DND-41 (cell line): ENCODE measurements around the gene IGSF22.

Source experiments
- ATAC-seq: fragments of 200-7000 bp; cut with Tn5 transposase; 3 replicates; pipeline ENCODE4 v1.9.1; 2021; ENCODE audit warnings: low read depth; ENCODE audit not compliant: insufficient read depth
- DNase-seq: peaks from one replicate; pipeline ENCODE4 v3.0.0-alpha.2; 2020
- H2AFZ ChIP-seq: 2 replicates; pipeline ENCODE4 v1.6.0; 2012; ENCODE audit warnings: low read depth, low read length
- H3K27ac ChIP-seq: 2 replicates; pipeline ENCODE4 v1.5.1; 2012; ENCODE audit warnings: low read length, inconsistent platforms
- H3K27me3 ChIP-seq: fragments of 200-600 bp; sonication (generic); 2 replicates; pipeline ENCODE4 v1.6.0; 2012; ENCODE audit warnings: low read length, mild to moderate bottlenecking, inconsistent platforms; ENCODE audit not compliant: insufficient read depth, poor library complexity
- H3K36me3 ChIP-seq: 2 replicates; pipeline ENCODE4 v1.5.1; 2012; ENCODE audit warnings: low read length, inconsistent platforms; ENCODE audit not compliant: insufficient read depth
- H3K4me1 ChIP-seq: 2 replicates; pipeline ENCODE4 v1.5.1; 2012; ENCODE audit warnings: mild to moderate bottlenecking, low read length; ENCODE audit not compliant: insufficient read depth
- H3K4me2 ChIP-seq: 2 replicates; pipeline ENCODE4 v1.6.0; 2012; ENCODE audit warnings: mild to moderate bottlenecking, moderate library complexity, low read length, inconsistent platforms; ENCODE audit not compliant: insufficient read depth
- H3K4me3 ChIP-seq, 2 experiments: fragments of 200-600 bp in 1 of 2; shearing (Covaris generic) in 1 of 2; 2 replicates each; pipeline ENCODE4 v1.5.1; 2012 to 2016; ENCODE audit warnings: inconsistent platforms in 2 of 2, low read length in 2 of 2, mild to moderate bottlenecking in 2 of 2, low read depth in 1 of 2, moderate library complexity in 1 of 2
- H3K79me2 ChIP-seq: 2 replicates; pipeline ENCODE4 v1.6.0; 2012; ENCODE audit warnings: low read length, inconsistent platforms; ENCODE audit not compliant: insufficient read depth
- H3K9ac ChIP-seq: 2 replicates; pipeline ENCODE4 v1.6.0; 2012; ENCODE audit warnings: low read depth, mild to moderate bottlenecking, inconsistent platforms, low read length, moderate library complexity
- H3K9me3 ChIP-seq: 2 replicates; pipeline ENCODE4 v1.5.1; 2012; ENCODE audit warnings: low read length, moderate library complexity, mild to moderate bottlenecking, inconsistent platforms; ENCODE audit not compliant: insufficient read depth, severe bottlenecking
- H4K20me1 ChIP-seq: 2 replicates; pipeline ENCODE4 v1.6.0; 2012; ENCODE audit warnings: low read length; ENCODE audit not compliant: insufficient read depth
- EZH2 ChIP-seq: IDR thresholded peaks from 3 replicates; pipeline ENCODE4 v1.6.1; 2012; ENCODE audit warnings: borderline replicate concordance, low read depth, mild to moderate bottlenecking, moderate library complexity, low read length, inconsistent platforms; ENCODE audit not compliant: severe bottlenecking
- TF ChIP-seq, protein P1 (sequence below): IDR thresholded peaks from 2 replicates; pipeline ENCODE4 v1.5.1; 2012; ENCODE audit warnings: borderline replicate concordance, low read length, moderate library complexity, mild to moderate bottlenecking; ENCODE audit not compliant: poor library complexity, severe bottlenecking; ENCODE audit errors: extremely low read depth

IGSF22 gene

DNA sequence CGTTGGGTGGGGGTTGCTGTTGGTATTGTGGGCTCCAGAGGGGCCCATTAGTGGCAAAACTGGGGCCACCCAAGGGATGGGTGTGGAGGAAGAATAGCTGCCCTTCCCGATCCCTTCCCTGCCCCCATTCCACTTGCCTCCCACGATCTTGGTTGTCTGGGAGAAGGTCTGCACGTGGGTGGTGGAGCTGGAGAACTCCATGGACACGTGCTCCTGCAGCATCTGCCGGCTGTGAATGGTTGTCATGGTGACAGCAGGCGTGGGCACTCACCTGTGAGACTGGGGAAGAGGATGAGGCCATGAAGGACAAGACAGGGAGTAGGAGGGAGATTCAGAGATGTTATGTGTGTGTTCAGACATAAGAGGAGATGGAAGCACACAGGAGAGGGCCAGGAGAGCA is 2.0 kb downstream of the IGSF22 start:
- DNase-seq (no peak), ATAC-seq (no peak)
- H4K20me1 ChIP-seq = no peaks in the 10 kb centered on the region
- no peak overlapping the region for H2AFZ ChIP-seq
- TF ChIP-seq EZH2 = no peak
- TF ChIP-seq, protein P1, sequence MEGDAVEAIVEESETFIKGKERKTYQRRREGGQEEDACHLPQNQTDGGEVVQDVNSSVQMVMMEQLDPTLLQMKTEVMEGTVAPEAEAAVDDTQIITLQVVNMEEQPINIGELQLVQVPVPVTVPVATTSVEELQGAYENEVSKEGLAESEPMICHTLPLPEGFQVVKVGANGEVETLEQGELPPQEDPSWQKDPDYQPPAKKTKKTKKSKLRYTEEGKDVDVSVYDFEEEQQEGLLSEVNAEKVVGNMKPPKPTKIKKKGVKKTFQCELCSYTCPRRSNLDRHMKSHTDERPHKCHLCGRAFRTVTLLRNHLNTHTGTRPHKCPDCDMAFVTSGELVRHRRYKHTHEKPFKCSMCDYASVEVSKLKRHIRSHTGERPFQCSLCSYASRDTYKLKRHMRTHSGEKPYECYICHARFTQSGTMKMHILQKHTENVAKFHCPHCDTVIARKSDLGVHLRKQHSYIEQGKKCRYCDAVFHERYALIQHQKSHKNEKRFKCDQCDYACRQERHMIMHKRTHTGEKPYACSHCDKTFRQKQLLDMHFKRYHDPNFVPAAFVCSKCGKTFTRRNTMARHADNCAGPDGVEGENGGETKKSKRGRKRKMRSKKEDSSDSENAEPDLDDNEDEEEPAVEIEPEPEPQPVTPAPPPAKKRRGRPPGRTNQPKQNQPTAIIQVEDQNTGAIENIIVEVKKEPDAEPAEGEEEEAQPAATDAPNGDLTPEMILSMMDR = no peak
- no peak overlapping the region for H3K4me2 ChIP-seq
- H3K79me2 ChIP-seq = no peaks in the 10 kb centered on the region
- no peaks in the 10 kb centered on the region for H3K9me3 ChIP-seq
- no peak overlapping the region for H3K27ac ChIP-seq
- peaks cover 8% of the 10 kb centered on the region for H3K27me3 ChIP-seq
- H3K36me3 ChIP-seq = no peaks in the 10 kb centered on the region
- no peak overlapping the region for H3K9ac ChIP-seq
- peaks cover 6% of the 10 kb centered on the region for H3K4me1 ChIP-seq
- H3K4me3 ChIP-seq = no peak overlapping the region

DNA sequence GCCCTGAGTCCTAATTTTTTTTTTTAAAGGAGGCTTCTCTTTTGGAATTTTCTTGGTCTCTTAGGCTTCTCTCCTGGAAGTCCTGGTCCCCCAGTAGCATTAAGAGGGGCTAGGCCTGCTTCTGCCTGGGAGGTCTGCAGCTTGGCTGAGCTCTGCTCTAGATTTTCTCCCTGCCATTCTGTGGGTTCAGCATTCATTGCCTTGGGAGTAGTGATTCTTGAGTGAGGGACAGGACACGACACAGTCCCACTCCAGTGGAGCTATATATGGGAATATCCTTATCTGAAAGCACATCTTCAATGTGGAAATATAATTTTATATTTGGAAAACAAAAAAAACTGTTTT is 3.7 kb downstream of the IGSF22 start:
- Histone ChIP-seq H3K36me3 (no peaks in the 10 kb centered on the region), H3K79me2 (no peaks in the 10 kb centered on the region), H3K9ac (no peak overlapping the region), H2AFZ (no peak overlapping the region), H3K4me2 (no peak overlapping the region), H3K27ac (no peak overlapping the region), H3K4me3 (no peak overlapping the region), H3K9me3 (no peaks in the 10 kb centered on the region), H4K20me1 (no peaks in the 10 kb centered on the region), H3K4me1 (no peaks in the 10 kb centered on the region), H3K27me3 (peaks cover 8% of the 10 kb centered on the region)
- ATAC-seq (no peak), DNase-seq (no peak)
- TF ChIP-seq, protein P1 = no peak
- TF ChIP-seq EZH2 = no peak

DNA sequence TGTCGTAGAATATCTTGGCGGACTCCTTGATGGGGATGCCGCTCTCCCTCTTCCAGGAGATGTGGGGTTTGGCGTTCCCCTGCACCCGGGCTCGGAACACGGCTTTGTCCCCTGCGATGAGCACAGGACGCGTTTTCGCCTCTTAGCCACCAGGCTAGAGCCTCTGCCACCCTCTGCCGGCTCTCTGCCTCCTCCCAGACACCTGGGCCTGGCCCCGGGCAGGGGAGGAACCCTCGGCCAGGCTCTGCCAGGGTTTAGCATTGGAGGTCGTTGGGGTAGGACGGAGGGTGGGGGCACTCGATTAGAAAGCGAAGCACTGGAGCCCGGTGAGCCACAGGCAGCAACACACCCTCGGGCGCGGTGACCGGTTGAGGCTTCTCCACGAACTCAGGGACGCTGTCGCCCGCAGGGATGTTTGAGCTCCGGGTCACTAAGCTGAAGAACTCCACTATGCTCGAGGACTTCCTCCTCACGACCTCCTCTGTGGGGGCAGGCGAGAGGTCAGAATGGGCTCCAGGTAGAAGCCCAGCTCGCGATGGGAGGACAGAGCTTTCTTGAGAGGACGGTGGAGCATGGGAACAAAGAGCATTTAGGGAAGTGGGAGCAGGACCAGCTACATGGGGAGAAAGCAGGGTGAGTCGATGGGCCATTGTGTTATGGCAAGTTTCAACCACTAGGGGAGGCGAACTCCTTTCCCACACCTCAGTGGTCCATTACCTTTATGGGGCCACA is 4.3 kb downstream of the IGSF22 start:
- no peaks in the 10 kb centered on the region for H4K20me1 ChIP-seq
- peaks cover 12% of the 10 kb centered on the region for H3K27me3 ChIP-seq
- H3K9me3 ChIP-seq = no peaks in the 10 kb centered on the region
- H3K27ac ChIP-seq = no peak overlapping the region
- peak; percentile 27 for DNase-seq
- H3K79me2 ChIP-seq = no peaks in the 10 kb centered on the region
- TF ChIP-seq EZH2 = no peak
- TF ChIP-seq, protein P1 = peak; percentile 67
- no peak overlapping the region for H3K4me2 ChIP-seq
- H3K9ac ChIP-seq = no peak overlapping the region
- no peaks in the 10 kb centered on the region for H3K4me1 ChIP-seq
- H3K4me3 ChIP-seq = no peak overlapping the region
- no peak overlapping the region for H2AFZ ChIP-seq
- ATAC-seq = peak; percentile 71; the same call in 2 of the 3 replicates
- H3K36me3 ChIP-seq = no peaks in the 10 kb centered on the region
